Glutamatergic neuron (in vitro differentiated cells): Measurements from ENCODE around the gene INTS1. TPM values are rescaled to one million over a fixed set of nuclear protein-coding genes. Genes with fewer than 3 reads are reported as not detected.

ENCODE experiments used
- DNase-seq: peaks from one replicate; pipeline ENCODE4 v3.0.0; 2022
- H3K27ac Mint-ChIP-seq: one replicate; pipeline ENCODE4 v1.8.0; 2020; ENCODE audit warnings: mild to moderate bottlenecking, mixed read lengths, inconsistent platforms; ENCODE audit not compliant: unreplicated experiment
- H3K27me3 Mint-ChIP-seq: one replicate; pipeline ENCODE4 v1.8.0; 2020; ENCODE audit warnings: mild to moderate bottlenecking, moderate library complexity, mixed read lengths, inconsistent platforms; ENCODE audit not compliant: unreplicated experiment
- H3K36me3 Mint-ChIP-seq: one replicate; pipeline ENCODE4 v1.8.0; 2020; ENCODE audit warnings: mild to moderate bottlenecking, mixed read lengths, inconsistent platforms; ENCODE audit not compliant: unreplicated experiment
- H3K4me1 Mint-ChIP-seq: one replicate; pipeline ENCODE4 v1.8.0; 2020; ENCODE audit warnings: mild to moderate bottlenecking, low read depth, mixed read lengths, inconsistent platforms; ENCODE audit not compliant: unreplicated experiment
- H3K4me3 Mint-ChIP-seq: one replicate; pipeline ENCODE4 v1.8.0; 2020; ENCODE audit warnings: mild to moderate bottlenecking, mixed read lengths, inconsistent platforms; ENCODE audit not compliant: unreplicated experiment
- H3K9me3 Mint-ChIP-seq: one replicate; pipeline ENCODE4 v1.8.0; 2020; ENCODE audit warnings: mild to moderate bottlenecking, moderate library complexity, mixed read lengths, inconsistent platforms; ENCODE audit not compliant: unreplicated experiment
- total RNA-seq: library from RNA; stranded (reverse); fragmentation: NEBNext Ultra II Directional; extraction: Animal tissue kit (Norgen Biotek cat#: 25700); gene quantifications from one replicate; pipeline ENCODE4 v1.2.1, GENCODE V29; 2021; ENCODE audit not compliant: unreplicated experiment
- TF ChIP-seq, protein P1 (sequence below): fragments of 200-600 bp; sonication (generic); IDR thresholded peaks from one replicate; pipeline ENCODE4 v1.5.0; 2021; ENCODE audit not compliant: partially characterized antibody, unreplicated experiment

INTS1 gene
- total RNA-seq, 1 donor from 2014 or later: 108 TPM

DNA sequence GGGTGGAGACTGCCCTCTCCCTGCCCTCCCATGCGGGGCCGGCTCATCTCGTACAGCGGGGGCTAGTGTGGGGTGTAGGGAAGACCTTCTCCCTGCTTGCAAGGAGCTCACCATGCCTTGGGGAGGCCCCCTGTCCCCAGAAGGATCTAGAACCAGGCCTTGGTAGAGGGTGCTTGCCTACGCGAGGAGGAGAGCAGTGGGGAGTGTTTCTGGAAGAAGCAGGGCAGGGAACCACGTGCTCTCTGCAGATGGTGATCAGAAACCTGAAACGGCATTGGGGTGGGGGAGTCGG lies 29.0 kb upstream of the INTS1 start:
- Mint-ChIP-seq H3K36me3 (no peaks in the 10 kb centered on the region), H3K27me3 (peaks cover 4% of the 10 kb centered on the region), H3K4me1 (peaks cover 13% of the 10 kb centered on the region), H3K9me3 (peaks cover 2% of the 10 kb centered on the region), H3K4me3 (no peak overlapping the region), H3K27ac (no peak overlapping the region)
- DNase-seq: no peak
- TF ChIP-seq, protein P1, sequence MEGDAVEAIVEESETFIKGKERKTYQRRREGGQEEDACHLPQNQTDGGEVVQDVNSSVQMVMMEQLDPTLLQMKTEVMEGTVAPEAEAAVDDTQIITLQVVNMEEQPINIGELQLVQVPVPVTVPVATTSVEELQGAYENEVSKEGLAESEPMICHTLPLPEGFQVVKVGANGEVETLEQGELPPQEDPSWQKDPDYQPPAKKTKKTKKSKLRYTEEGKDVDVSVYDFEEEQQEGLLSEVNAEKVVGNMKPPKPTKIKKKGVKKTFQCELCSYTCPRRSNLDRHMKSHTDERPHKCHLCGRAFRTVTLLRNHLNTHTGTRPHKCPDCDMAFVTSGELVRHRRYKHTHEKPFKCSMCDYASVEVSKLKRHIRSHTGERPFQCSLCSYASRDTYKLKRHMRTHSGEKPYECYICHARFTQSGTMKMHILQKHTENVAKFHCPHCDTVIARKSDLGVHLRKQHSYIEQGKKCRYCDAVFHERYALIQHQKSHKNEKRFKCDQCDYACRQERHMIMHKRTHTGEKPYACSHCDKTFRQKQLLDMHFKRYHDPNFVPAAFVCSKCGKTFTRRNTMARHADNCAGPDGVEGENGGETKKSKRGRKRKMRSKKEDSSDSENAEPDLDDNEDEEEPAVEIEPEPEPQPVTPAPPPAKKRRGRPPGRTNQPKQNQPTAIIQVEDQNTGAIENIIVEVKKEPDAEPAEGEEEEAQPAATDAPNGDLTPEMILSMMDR: no peak

DNA sequence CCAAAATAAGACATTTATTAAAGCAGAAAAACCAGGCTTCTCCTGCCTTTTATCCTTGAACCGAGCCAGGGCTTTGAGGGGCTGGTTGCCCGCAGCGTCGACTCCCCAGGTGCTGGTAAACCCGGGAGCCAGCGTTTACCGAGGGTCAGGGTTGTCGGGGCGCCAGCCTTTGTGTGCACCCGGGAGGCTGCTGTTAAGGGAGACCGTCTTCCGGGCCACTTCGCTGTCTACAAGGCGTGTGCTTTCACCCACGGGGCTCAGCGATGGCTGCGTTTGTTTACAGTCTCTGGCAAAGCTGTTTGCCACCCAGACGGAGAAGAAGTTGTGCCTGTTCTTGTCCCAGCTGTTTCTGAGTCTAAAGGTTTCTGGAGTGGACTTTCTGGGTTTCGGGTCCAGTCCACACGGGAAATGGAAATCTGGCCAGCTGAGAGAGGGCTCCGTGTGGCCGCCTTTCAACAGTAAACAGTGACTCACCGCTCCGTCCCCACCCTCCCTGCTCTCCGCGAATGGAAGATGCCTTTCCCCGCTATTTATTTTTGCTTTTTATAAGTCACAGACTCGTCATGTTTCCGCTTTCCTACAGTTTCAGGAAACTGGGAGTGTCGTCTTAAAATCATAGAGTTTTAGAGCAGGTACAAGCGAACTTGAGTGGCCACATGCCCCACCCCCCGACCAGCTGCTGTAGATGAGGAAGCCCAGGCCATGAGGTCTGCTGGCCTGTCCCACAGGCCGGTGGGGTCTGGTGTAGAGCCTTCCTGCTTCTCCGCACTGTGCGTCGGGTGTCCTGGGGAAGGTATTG lies 28.5 kb upstream of the INTS1 start:
- H3K4me1 Mint-ChIP-seq: peaks cover 11% of the 10 kb centered on the region
- peaks cover 4% of the 10 kb centered on the region for H3K27me3 Mint-ChIP-seq
- TF ChIP-seq, protein P1: no peak
- H3K36me3 Mint-ChIP-seq: no peaks in the 10 kb centered on the region
- no peak for DNase-seq
- peak overlapping the region; percentile 40 for H3K4me3 Mint-ChIP-seq
- H3K9me3 Mint-ChIP-seq: no peaks in the 10 kb centered on the region
- peak overlapping the region; percentile 50 for H3K27ac Mint-ChIP-seq

DNA sequence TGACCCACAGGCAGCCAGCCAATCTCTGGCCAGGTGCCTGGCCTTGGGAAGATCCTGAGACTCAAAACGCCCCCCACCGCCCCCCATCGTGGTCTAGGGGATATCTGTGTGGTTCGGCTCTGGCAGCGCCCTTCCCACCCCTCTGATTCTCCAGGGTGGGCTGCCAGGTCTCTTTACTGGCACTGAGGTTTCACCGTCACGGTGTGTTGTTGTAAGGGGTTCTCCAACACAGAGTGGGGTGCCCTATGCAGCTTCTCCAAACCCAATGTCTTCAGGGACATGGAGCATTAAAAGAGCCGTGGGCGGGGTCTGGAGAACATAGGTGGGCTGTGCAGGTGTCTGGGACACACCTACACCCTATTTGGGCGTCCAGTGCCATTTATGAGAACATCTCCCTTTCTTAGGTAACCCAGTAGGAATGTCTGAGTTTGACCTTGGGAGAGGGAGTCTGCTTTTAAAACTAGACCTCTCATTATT lies 27.8 kb upstream of the INTS1 start:
- peaks cover 11% of the 10 kb centered on the region for H3K4me1 Mint-ChIP-seq
- H3K9me3 Mint-ChIP-seq: no peaks in the 10 kb centered on the region
- H3K27me3 Mint-ChIP-seq: peaks cover 4% of the 10 kb centered on the region
- peak overlapping the region; percentile 85 for H3K4me3 Mint-ChIP-seq
- no peak for DNase-seq
- peak overlapping the region; percentile 33 for H3K27ac Mint-ChIP-seq
- TF ChIP-seq, protein P1: no peak
- no peaks in the 10 kb centered on the region for H3K36me3 Mint-ChIP-seq

- TF ChIP-seq, protein P1: no peak
- DNase-seq: no peak
- Mint-ChIP-seq H3K36me3 (no peaks in the 10 kb centered on the region), H3K27ac (no peak overlapping the region), H3K27me3 (peaks cover 7% of the 10 kb centered on the region), H3K4me1 (peaks cover 9% of the 10 kb centered on the region), H3K9me3 (no peaks in the 10 kb centered on the region), H3K4me3 (peak overlapping the region; percentile 85)
Observed at GRCh38 chr7:1531263-1531978, 27.2 kb upstream of the INTS1 start.

DNA sequence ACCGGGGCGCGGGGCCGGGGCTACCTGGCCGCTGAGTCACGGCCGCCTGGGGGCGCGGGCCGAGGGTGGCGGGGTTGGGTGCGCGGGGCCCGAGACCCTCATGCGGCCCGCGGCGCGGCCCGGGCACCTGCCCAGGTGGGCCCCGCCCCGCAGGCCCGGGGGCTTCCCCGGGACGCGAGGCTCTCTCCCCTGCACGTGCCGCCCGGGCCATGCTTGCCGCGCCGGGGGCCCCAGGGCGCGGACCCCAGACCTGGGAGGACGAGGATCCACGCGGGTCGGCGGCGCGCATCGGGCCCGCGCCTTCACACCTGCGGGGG lies 26.7 kb upstream of the INTS1 start:
- TF ChIP-seq, protein P1: no peak
- H3K27ac Mint-ChIP-seq: no peak overlapping the region
- DNase-seq: no peak
- H3K9me3 Mint-ChIP-seq: no peaks in the 10 kb centered on the region
- H3K27me3 Mint-ChIP-seq: peaks cover 7% of the 10 kb centered on the region
- peaks cover 9% of the 10 kb centered on the region for H3K4me1 Mint-ChIP-seq
- H3K36me3 Mint-ChIP-seq: no peaks in the 10 kb centered on the region
- H3K4me3 Mint-ChIP-seq: no peak overlapping the region
